GM13977 (cell line): ENCODE measurements around the gene SLC4A7.
A peak's percentile ranks its signal among the peaks of the same experiment; 100 is the strongest.

ENCODE experiments used
- DNase-seq: peaks from one replicate; pipeline ENCODE4 v3.0.0; 2012; ENCODE audit warnings: low spot score
- CTCF ChIP-seq: IDR thresholded peaks from 2 replicates; pipeline ENCODE4 v1.5.1; 2012; ENCODE audit warnings: mild to moderate bottlenecking, control low read depth; ENCODE audit not compliant: insufficient read depth; ENCODE audit errors: extremely low read depth, missing control alignments
- in situ Hi-C: fragments of 300-500 bp; cut with MboI; formaldehyde crosslinking; loops from one replicate; pipeline ENCODE4 v1.12.0; 2022; ENCODE audit warnings: low sequenced_read_pairs, low pct_unique_long_range_greater_than_20kb, mixed read lengths, inconsistent platforms; ENCODE audit not compliant: unreplicated experiment

Gene SLC4A7

GRCh38 chr3:27456554-27456953 lies 27.6 kb downstream of the SLC4A7 start:
- no peak for TF ChIP-seq CTCF
- in situ Hi-C loops: no loop called here
- DNase-seq: no peak

DNA sequence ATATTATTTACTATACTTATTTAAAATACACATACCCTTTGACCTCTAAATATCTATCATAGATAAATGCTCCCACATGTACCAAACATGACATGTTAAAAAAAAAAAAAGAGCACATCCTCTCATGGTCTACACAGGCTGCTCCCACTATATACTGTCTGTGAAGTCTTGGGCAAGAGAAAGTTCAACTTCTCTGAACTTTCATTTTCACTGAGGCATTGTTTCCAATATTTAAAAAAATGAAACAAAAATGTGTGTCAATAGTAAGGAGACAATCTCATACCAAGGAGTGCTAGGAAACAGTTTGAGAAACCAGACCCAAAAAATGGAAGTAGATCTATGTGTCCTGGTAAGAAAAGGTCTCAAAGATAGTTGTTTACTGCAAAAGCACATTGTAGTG lies 29.3 kb downstream of the SLC4A7 start:
- in situ Hi-C loops: no loop called here
- no peak for TF ChIP-seq CTCF
- peak; percentile 29 for DNase-seq

- DNase-seq: no peak
- in situ Hi-C loops: no loop called here
- no peak for TF ChIP-seq CTCF
These were observed 29.7 kb downstream of the SLC4A7 start for GRCh38 chr3:27454461-27454860.

- no peak for DNase-seq
- no peak for TF ChIP-seq CTCF
- in situ Hi-C loops: no loop called here
These were observed 31.7 kb downstream of the SLC4A7 start for GRCh38 chr3:27452368-27453090.

DNA sequence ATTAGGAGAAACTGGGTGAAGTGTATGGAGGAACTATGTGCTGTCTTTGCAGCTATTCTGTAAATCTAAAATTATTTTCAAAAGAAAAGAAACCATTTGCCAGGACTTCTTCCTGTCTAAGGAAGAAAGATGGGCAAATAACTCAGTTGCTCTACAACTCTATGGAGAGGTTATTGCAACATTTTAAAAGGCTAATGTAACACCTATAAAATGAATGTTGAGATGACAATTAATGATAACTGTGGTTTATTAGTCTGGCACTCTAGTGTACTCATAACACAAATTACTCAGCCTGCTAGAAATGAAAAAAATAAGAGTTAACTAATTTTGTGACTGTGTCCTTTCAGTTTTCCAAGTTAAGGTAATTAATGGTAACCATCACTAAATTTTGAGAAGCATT lies 32.3 kb downstream of the SLC4A7 start:
- no peak for DNase-seq
- in situ Hi-C loops: no loop called here
- no peak for TF ChIP-seq CTCF

- in situ Hi-C loops: no loop called here
- no peak for DNase-seq
- TF ChIP-seq CTCF: no peak
These were observed 32.9 kb downstream of the SLC4A7 start for GRCh38 chr3:27451251-27451650.
